Body of pancreas (tissue), 4 donors: ENCODE results near the gene SOX18.

Experiments
- CTCF ChIP-seq, 7 experiments: fragments of 450-650 bp in 4 of 7; fragments of 200-600 bp in 3 of 7; sonication (generic) in 3 of 7; IDR thresholded peaks; one replicate each; pipeline ENCODE4 v1.5.1; 2016 to 2019; ENCODE audit warnings: antibody characterized with exemption in 7 of 7
- POLR2A ChIP-seq, 3 donors: fragments of 450-650 bp; IDR thresholded peaks; one replicate each; pipeline ENCODE4 v1.6.1; 2016; ENCODE audit warnings: antibody characterized with exemption in 3 of 3, mild to moderate bottlenecking in 2 of 3

GRCh38 chr20:64047968-64048401 is 1.5 kb downstream of the SOX18 start:
- TF ChIP-seq CTCF (IDR thresholded peaks at IDR 0.05) (no peak), POLR2A (IDR thresholded peaks at IDR 0.05) (no peak)
